WERI-Rb-1 (cell line): ENCODE measurements around the gene NR6A1.

ENCODE experiments used
- DNase-seq: peaks from one replicate; pipeline ENCODE4 v3.0.0-alpha.2; 2020
- H3K27ac ChIP-seq: fragments of 250-450 bp; sonication (Bioruptor Pico); 2 replicates; pipeline ENCODE4 v1.5.1; 2020; ENCODE audit warnings: mild to moderate bottlenecking, moderate library complexity
- H3K27me3 ChIP-seq: fragments of 250-450 bp; sonication (Bioruptor Pico); 2 replicates; pipeline ENCODE4 v1.5.1; 2021; ENCODE audit warnings: mild to moderate bottlenecking, low read depth, moderate library complexity; ENCODE audit not compliant: insufficient read depth, severe bottlenecking
- H3K36me3 ChIP-seq: fragments of 250-450 bp; sonication (Bioruptor Pico); 2 replicates; pipeline ENCODE4 v1.5.1; 2020; ENCODE audit warnings: mild to moderate bottlenecking, moderate library complexity
- H3K4me3 ChIP-seq: 2 replicates; pipeline ENCODE4 v1.5.1; 2011; ENCODE audit warnings: low read depth, mild to moderate bottlenecking, control low read depth, low read length
- H3K9me3 ChIP-seq: fragments of 250-450 bp; sonication (Bioruptor Pico); 2 replicates; pipeline ENCODE4 v1.5.1; 2021; ENCODE audit warnings: mild to moderate bottlenecking, moderate library complexity; ENCODE audit not compliant: severe bottlenecking
- TF ChIP-seq, protein P1 (sequence below): IDR thresholded peaks from 2 replicates; pipeline ENCODE4 v1.5.1; 2011; ENCODE audit warnings: low read depth, mild to moderate bottlenecking, control low read depth, inconsistent platforms, low read length

The NR6A1 gene

DNA sequence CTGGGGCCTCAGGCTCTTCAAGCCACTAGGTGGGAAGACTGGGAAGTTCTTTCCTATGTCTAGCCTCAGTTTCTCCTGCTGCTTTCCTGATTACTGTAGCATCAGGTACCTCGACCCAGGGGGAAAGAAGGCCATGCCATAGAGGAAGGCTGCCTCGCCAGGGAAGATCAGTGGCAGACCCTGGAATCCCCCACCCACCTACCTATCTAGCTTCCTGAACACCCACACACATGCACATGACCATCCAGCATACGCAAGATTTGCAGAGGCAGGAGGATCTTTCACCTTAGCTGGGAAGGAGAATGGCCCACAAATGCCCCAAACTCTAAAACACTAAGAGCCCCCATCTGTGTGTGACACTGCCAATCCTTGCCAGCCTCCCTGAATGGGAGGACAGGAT is 271.9 kb downstream of the NR6A1 start:
- TF ChIP-seq, protein P1, sequence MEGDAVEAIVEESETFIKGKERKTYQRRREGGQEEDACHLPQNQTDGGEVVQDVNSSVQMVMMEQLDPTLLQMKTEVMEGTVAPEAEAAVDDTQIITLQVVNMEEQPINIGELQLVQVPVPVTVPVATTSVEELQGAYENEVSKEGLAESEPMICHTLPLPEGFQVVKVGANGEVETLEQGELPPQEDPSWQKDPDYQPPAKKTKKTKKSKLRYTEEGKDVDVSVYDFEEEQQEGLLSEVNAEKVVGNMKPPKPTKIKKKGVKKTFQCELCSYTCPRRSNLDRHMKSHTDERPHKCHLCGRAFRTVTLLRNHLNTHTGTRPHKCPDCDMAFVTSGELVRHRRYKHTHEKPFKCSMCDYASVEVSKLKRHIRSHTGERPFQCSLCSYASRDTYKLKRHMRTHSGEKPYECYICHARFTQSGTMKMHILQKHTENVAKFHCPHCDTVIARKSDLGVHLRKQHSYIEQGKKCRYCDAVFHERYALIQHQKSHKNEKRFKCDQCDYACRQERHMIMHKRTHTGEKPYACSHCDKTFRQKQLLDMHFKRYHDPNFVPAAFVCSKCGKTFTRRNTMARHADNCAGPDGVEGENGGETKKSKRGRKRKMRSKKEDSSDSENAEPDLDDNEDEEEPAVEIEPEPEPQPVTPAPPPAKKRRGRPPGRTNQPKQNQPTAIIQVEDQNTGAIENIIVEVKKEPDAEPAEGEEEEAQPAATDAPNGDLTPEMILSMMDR, result no peak
- Histone ChIP-seq H3K36me3 (no peaks in the 10 kb centered on the region), H3K27me3 (peaks cover 7% of the 10 kb centered on the region), H3K4me3 (no peak overlapping the region), H3K27ac (no peak overlapping the region), H3K9me3 (peaks cover 7% of the 10 kb centered on the region)
- no peak for DNase-seq

DNA sequence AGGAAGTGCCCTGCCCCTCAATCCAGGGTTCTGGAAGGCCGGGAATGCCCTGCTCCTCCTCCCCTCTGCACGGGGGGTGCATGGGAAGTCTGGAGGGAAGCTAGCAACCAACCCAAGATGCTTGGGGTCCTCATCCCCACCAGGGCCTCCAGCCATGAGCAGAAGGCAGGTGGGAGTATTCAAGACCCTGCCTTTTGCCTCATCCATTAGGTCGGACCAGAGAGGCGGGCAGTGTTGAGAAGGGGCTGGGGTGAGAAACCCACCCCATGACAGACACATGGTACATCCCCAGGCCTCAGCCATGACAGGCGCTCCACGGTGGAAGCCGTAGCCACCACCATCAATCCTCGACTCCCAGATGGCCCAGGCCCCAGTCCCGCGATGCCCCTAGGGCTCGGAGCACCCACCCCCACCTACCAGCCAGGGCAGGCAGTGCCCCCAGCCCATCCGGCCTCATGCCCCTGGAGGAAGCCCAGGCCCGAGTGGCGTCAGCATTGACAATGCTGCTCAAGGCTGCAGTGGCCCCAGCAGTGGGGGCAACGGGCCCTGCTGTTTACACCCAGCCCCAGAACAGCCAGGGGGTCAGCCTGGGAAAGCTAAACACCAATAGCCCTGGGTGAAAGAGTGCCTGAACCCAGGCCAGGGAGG is 272.5 kb downstream of the NR6A1 start:
- DNase-seq, result no peak
- H3K27me3 ChIP-seq, result peaks cover 1% of the 10 kb centered on the region
- H3K27ac ChIP-seq, result no peak overlapping the region
- TF ChIP-seq, protein P1, result no peak
- peaks cover 1% of the 10 kb centered on the region for H3K9me3 ChIP-seq
- H3K4me3 ChIP-seq, result no peak overlapping the region
- H3K36me3 ChIP-seq, result no peaks in the 10 kb centered on the region

DNA sequence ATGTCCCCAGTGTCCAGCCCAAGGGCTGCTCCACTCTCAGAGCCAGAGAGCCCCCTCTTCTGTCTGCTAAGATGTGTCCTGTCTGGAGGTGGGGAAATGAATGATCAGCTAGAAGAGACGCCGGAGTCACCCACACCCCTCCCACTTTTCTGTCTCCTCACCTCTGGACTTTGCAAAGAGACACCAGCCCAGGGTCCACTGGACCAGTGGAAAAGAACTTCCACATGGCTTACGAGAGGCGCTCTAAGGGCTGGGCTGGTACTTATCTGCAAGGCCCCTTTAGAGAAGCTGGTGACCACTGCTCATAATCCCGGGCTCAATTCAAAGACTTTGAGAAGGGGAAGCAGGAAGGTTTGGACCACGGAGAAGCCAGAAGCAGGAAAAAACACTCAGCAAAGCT is 273.1 kb downstream of the NR6A1 start:
- Histone ChIP-seq H3K27me3 (no peaks in the 10 kb centered on the region), H3K4me3 (no peak overlapping the region), H3K36me3 (no peaks in the 10 kb centered on the region), H3K27ac (peak overlapping the region; percentile 14; the same call in 1 of the 2 replicates), H3K9me3 (no peaks in the 10 kb centered on the region)
- no peak for DNase-seq
- TF ChIP-seq, protein P1, result no peak

DNA sequence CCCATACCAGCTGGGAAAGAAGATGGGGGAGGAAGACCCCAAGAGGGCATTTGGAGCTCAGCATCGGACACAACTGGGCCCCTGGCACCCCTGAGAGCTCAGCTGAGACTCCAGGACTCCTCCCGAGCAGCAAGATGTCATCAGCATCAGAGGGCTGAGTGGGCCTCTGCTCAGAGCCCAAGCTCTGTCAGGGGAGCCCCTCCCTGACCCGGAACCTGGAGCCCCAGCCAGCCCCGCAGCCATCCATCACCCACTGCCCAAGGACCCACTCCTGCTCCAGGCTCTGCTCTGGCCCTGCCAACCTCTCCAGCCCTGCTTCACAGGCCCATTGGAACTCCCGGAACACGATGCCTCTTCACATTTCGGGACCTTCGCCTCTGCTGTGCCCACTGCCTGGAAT is 273.7 kb downstream of the NR6A1 start:
- H3K27ac ChIP-seq, result no peak overlapping the region
- TF ChIP-seq, protein P1, result no peak
- no peaks in the 10 kb centered on the region for H3K36me3 ChIP-seq
- DNase-seq, result no peak
- H3K27me3 ChIP-seq, result no peaks in the 10 kb centered on the region
- no peak overlapping the region for H3K4me3 ChIP-seq
- no peaks in the 10 kb centered on the region for H3K9me3 ChIP-seq

DNA sequence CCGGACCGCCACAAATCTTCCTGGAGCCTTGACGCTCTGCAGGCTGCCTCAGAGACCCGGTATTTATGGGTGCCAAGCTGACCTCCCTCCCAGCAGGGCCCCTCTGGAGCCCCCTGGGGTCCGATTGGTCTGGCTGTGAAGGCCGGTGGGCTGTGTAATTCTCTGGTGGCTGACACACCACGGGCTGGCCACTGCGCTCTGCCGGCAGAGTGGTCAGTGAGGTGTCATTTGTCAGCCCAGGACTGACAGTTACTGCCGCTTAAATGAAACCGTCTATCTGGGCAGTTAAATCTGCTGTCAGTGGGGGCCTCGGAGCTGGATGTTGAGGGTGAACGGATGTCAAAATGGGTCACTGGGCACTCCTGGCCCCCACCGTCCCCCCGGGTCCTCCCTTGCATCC is 274.6 kb downstream of the NR6A1 start:
- TF ChIP-seq, protein P1, result no peak
- H3K27ac ChIP-seq, result no peak overlapping the region
- H3K36me3 ChIP-seq, result no peaks in the 10 kb centered on the region
- no peaks in the 10 kb centered on the region for H3K27me3 ChIP-seq
- H3K4me3 ChIP-seq, result no peak overlapping the region
- H3K9me3 ChIP-seq, result no peaks in the 10 kb centered on the region
- DNase-seq, result no peak

DNA sequence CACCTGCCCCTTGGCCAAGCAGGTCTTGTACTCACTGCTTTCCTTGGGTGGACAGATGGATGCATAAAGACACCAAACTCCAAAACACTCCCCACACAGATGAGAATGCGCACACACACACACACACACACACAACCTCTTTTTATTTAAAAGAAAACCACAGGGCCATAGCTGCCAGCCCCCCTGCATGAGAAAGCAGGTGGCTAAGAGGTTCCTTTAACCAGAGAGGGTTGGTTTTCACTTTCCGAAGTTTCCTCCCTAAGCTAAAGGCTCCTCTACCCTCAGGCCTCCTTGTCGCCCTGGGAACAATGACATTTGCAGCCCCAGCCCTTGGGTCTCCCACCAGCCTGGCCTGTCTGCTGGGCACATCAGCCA is 275.0 kb downstream of the NR6A1 start:
- no peak overlapping the region for H3K4me3 ChIP-seq
- H3K27ac ChIP-seq, result no peak overlapping the region
- no peaks in the 10 kb centered on the region for H3K36me3 ChIP-seq
- TF ChIP-seq, protein P1, result no peak
- H3K9me3 ChIP-seq, result no peaks in the 10 kb centered on the region
- no peak for DNase-seq
- H3K27me3 ChIP-seq, result no peaks in the 10 kb centered on the region
